Natural killer cell treated with Interleukin-12 subunit alpha and Interleukin-12 subunit beta and Interleukin-15 and Interleukin-18, amount 100 ng/mL, for 72 hours (primary cell): ENCODE results near the gene SREBF2. TPM values are rescaled to one million over a fixed set of nuclear protein-coding genes. Genes with fewer than 3 reads are reported as not detected.

ENCODE experiments used
- ATAC-seq, 2 donors: fragments of 150-1000 bp; cut with Tn5 transposase in 1 of 2; sonication (Bioruptor Pico), chemical (Tn5 transposase) in 1 of 2; 2 replicates each; pipeline ENCODE4 v1.10.0; 2021
- DNase-seq: peaks from one replicate; pipeline ENCODE4 v3.0.0; 2022; ENCODE audit warnings: low spot score
- H3K27ac Mint-ChIP-seq, 2 donors: 1 replicate in 1 of 2; 2 replicates in 1 of 2; pipeline ENCODE4 v1.8.0; 2022; ENCODE audit warnings: mixed read lengths in 2 of 2, mild to moderate bottlenecking in 1 of 2, moderate library complexity in 1 of 2
- H3K27me3 Mint-ChIP-seq, 2 donors: 1 replicate in 1 of 2; 2 replicates in 1 of 2; pipeline ENCODE4 v1.8.0; 2022; ENCODE audit warnings: mixed read lengths in 2 of 2
- H3K36me3 Mint-ChIP-seq: one replicate; pipeline ENCODE4 v1.8.0; 2022; ENCODE audit warnings: mixed read lengths
- H3K4me1 Mint-ChIP-seq, 2 donors: 1 replicate in 1 of 2; 2 replicates in 1 of 2; pipeline ENCODE4 v1.8.0; 2022; ENCODE audit warnings: low read depth in 2 of 2, mixed read lengths in 2 of 2, mild to moderate bottlenecking in 1 of 2
- H3K4me3 Mint-ChIP-seq: one replicate; pipeline ENCODE4 v1.8.0; 2022; ENCODE audit warnings: mixed read lengths
- H3K9me3 Mint-ChIP-seq: 2 replicates; pipeline ENCODE4 v1.8.0; 2022; ENCODE audit warnings: mixed read lengths
- total RNA-seq, 2 donors: library from RNA; stranded (reverse); gene quantifications; one replicate each; pipeline ENCODE4 v1.2.3, GENCODE V29; 2022

Gene SREBF2
- total RNA-seq, 2 donors from 2014 or later = 205 to 211 TPM

GRCh38 chr22:41841085-41841712 is 8.3 kb downstream of the SREBF2 start:
- no peak for DNase-seq
- Mint-ChIP-seq H3K36me3 (peaks cover 34% of the 10 kb centered on the region), H3K27me3 (no peaks in the 10 kb centered on the region), H3K9me3 (no peaks in the 10 kb centered on the region), H3K27ac (peak overlapping the region; percentile 38 to 46), H3K4me1 (peaks cover 59 to 67% of the 10 kb centered on the region in 2 donors), H3K4me3 (no peak overlapping the region)
- no peak for ATAC-seq

GRCh38 chr22:41842996-41843970 is 10.4 kb downstream of the SREBF2 start:
- peaks cover 61 to 65% of the 10 kb centered on the region in 2 donors for H3K4me1 Mint-ChIP-seq
- H3K27ac Mint-ChIP-seq = peak overlapping the region in 1 of 2 donors; percentile 31
- no peaks in the 10 kb centered on the region for H3K9me3 Mint-ChIP-seq
- DNase-seq = no peak
- peak; percentile 72 to 85 for ATAC-seq
- H3K36me3 Mint-ChIP-seq = peaks cover 19% of the 10 kb centered on the region
- H3K4me3 Mint-ChIP-seq = no peak overlapping the region
- H3K27me3 Mint-ChIP-seq = no peaks in the 10 kb centered on the region

DNA sequence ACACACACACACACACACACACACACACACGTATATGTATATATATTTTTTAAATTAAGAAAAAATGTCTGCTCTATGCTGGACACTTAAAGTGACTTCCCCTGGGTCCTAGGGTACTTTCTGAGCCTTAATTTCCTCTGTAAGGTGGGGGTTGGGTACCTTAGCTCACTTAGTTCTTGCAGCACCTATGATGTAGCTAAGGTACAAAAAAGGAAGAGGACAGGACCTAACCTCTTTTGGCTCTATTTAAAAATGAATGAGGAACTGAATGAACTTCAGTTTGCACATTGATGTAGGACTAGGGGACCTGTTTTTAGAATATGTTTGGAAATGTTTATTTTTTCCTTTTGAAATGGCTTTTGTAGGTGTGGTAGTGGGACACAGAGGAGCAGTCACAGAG is 11.1 kb downstream of the SREBF2 start:
- Mint-ChIP-seq H3K4me1 (peaks cover 60 to 67% of the 10 kb centered on the region in 2 donors), H3K27ac (peak overlapping the region in 1 of 2 donors; percentile 29), H3K27me3 (no peaks in the 10 kb centered on the region)

DNA sequence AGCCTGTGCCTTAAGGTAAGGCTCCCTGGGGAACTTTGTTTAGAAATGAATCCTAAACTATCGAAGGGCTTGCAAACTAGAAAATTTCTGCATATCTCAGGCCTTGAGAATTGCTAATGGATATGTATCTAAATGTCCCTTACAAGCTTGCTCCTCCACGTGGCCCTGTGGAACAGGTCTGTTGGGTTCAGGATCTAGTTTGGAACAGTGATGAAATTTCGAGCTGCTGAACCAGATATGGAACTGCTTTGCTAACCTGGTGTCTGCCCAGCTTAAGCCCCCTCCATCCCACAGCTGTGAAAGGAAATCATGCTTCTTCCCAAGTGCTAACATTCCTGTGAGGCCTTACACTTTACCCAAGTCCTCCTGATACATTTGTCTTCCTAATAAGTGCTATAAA is 11.6 kb downstream of the SREBF2 start:
- Mint-ChIP-seq H3K4me3 (no peak overlapping the region), H3K27ac (peak overlapping the region in 1 of 2 donors; percentile 29), H3K4me1 (peaks cover 57 to 62% of the 10 kb centered on the region in 2 donors), H3K27me3 (no peaks in the 10 kb centered on the region), H3K9me3 (no peaks in the 10 kb centered on the region), H3K36me3 (peaks cover 11% of the 10 kb centered on the region)
- DNase-seq = no peak
- no peak for ATAC-seq

More for the DNA sequence above, 11.1 kb downstream of the SREBF2 start:
- Mint-ChIP-seq H3K36me3 (peaks cover 15% of the 10 kb centered on the region), H3K9me3 (no peaks in the 10 kb centered on the region), H3K4me3 (no peak overlapping the region)
- DNase-seq (no peak), ATAC-seq (no peak)

GRCh38 chr22:41845380-41846267 is 12.7 kb downstream of the SREBF2 start:
- Mint-ChIP-seq H3K27ac (peak overlapping the region; percentile 3 to 76), H3K36me3 (peaks cover 5% of the 10 kb centered on the region), H3K27me3 (no peaks in the 10 kb centered on the region), H3K4me1 (peaks cover 51 to 55% of the 10 kb centered on the region in 2 donors), H3K9me3 (no peaks in the 10 kb centered on the region), H3K4me3 (no peak overlapping the region)
- ATAC-seq = no peak
- DNase-seq = no peak

DNA sequence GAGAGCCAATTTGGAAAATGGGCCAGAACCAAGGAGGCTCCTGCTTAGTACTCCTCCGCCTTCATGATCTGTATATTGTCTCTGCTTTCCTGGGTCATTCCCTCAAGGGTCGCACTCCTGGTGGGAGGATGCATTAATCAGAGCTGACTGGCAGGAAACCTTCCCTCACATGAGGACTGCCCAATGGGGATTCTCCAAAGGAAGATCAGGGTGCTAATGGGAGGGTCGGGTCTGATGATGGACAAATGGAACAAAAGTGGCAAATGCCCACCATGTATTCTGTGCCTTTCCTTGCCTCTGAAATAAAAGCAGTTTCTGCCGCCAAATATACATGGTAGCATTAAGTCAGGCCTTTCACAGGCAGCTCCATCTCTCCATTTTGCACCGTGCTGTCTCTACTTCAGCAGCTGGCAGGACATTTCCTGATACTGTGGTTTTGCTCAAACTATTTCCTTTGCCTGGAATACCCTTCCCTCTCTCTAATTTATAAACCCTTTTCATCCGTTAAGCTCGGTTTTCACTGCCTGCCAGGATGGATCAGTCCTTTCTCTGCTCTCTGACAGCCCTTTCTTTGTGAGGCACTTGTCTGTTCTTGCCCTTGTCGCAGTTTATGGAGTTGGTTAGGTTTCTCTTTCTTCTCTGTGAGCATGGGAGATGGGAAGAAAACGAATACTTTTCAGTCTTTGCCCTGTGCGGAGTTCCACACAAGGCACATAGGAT is 13.5 kb downstream of the SREBF2 start:
- no peaks in the 10 kb centered on the region for H3K9me3 Mint-ChIP-seq
- H3K4me1 Mint-ChIP-seq = peaks cover 47 to 51% of the 10 kb centered on the region in 2 donors
- DNase-seq (no peak), ATAC-seq (no peak)
- H3K4me3 Mint-ChIP-seq = peak overlapping the region; percentile 9
- H3K36me3 Mint-ChIP-seq = peaks cover 4% of the 10 kb centered on the region
- peak overlapping the region; percentile 3 to 76 for H3K27ac Mint-ChIP-seq
- no peaks in the 10 kb centered on the region for H3K27me3 Mint-ChIP-seq

DNA sequence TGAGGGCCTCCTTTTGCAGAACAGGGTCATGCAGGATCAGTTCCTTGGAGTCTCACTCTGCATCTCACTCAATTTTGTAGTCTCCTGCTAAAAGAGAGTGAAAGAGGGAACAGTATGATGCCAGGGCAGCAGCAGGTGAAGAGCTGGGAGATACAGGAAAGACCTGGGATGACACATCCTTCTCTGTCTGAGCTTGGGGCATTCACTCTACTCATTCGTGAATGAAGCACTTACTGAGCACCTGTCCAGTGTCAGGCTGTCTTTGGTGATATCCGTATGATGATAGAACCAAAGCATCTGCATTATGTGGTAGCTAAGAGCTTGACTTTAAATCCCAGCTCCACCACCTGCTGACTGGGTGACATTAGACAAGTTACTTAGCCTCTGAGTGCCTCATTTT is 14.4 kb downstream of the SREBF2 start:
- no peak for ATAC-seq
- Mint-ChIP-seq H3K9me3 (no peaks in the 10 kb centered on the region), H3K4me1 (peaks cover 47 to 49% of the 10 kb centered on the region in 2 donors)

GRCh38 chr22:41848468-41848867 is 15.6 kb downstream of the SREBF2 start:
- Mint-ChIP-seq H3K4me1 (peaks cover 43 to 46% of the 10 kb centered on the region in 2 donors), H3K27ac (peak overlapping the region; percentile 37 to 85), H3K9me3 (no peaks in the 10 kb centered on the region), H3K27me3 (no peaks in the 10 kb centered on the region), H3K36me3 (no peaks in the 10 kb centered on the region), H3K4me3 (peak overlapping the region; percentile 62)
- ATAC-seq = peak; percentile 79 to 90
- DNase-seq = peak; percentile 67

More for the DNA sequence above, 14.4 kb downstream of the SREBF2 start:
- DNase-seq = no peak
- H3K4me3 Mint-ChIP-seq = peak overlapping the region; percentile 9
- peak overlapping the region; percentile 3 to 76 for H3K27ac Mint-ChIP-seq
- peaks cover 3% of the 10 kb centered on the region for H3K36me3 Mint-ChIP-seq
- H3K27me3 Mint-ChIP-seq = no peaks in the 10 kb centered on the region

GRCh38 chr22:41856469-41856868 is 23.6 kb downstream of the SREBF2 start:
- H3K9me3 Mint-ChIP-seq = no peaks in the 10 kb centered on the region
- DNase-seq = no peak
- peaks cover 41 to 54% of the 10 kb centered on the region in 2 donors for H3K4me1 Mint-ChIP-seq
- H3K27me3 Mint-ChIP-seq = no peaks in the 10 kb centered on the region
- H3K36me3 Mint-ChIP-seq = no peaks in the 10 kb centered on the region
- H3K4me3 Mint-ChIP-seq = peak overlapping the region; percentile 64
- no peak for ATAC-seq
- H3K27ac Mint-ChIP-seq = peak overlapping the region; percentile 88 to 95

DNA sequence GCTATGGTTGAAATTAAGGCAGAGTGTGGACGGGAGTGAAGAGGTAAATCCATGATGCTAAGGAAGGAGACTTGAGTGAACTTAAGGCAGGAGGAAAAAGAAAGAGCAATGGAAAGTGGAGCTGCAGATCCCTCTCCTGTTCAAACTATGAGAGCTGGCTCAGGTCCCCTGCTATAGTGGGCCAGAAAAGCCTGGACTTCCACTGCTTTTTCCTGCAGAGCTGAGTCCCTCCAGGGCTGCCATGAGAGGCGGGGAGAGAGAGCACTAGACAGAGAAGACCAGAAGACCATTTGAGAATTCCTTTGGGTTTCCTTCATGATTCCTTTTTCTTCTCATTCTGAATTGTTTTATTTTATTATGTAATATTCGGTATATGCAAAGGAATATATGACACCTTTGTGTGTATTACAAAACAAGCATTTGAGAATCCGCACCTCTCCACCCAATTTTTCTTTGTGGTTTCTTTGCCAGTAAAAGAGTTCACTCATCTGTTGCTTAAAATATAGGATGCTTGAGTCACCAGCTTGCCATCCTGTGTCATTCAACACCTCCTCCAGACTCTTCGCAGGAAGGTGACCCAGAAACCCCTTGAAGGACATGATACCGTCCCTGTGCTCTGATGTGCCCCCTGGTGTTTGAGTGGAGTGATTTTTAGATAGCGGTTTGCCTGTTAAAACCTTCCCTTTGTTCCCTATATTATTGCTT is 24.4 kb downstream of the SREBF2 start:
- Mint-ChIP-seq H3K27me3 (no peaks in the 10 kb centered on the region), H3K36me3 (no peaks in the 10 kb centered on the region), H3K9me3 (no peaks in the 10 kb centered on the region), H3K4me1 (peaks cover 40 to 57% of the 10 kb centered on the region in 2 donors), H3K4me3 (peak overlapping the region; percentile 64), H3K27ac (peak overlapping the region; percentile 88 to 95)
- DNase-seq (peak; percentile 93), ATAC-seq (peak; percentile 94 to 95)

GRCh38 chr22:41857860-41858199 is 24.9 kb downstream of the SREBF2 start:
- H3K27ac Mint-ChIP-seq = peak overlapping the region; percentile 88 to 95
- H3K9me3 Mint-ChIP-seq = no peaks in the 10 kb centered on the region
- peak overlapping the region; percentile 64 for H3K4me3 Mint-ChIP-seq
- DNase-seq (no peak), ATAC-seq (no peak)
- H3K36me3 Mint-ChIP-seq = no peaks in the 10 kb centered on the region
- peaks cover 43 to 62% of the 10 kb centered on the region in 2 donors for H3K4me1 Mint-ChIP-seq
- H3K27me3 Mint-ChIP-seq = no peaks in the 10 kb centered on the region

GRCh38 chr22:41862160-41862529 is 29.2 kb downstream of the SREBF2 start:
- H3K27me3 Mint-ChIP-seq = no peaks in the 10 kb centered on the region
- no peaks in the 10 kb centered on the region for H3K9me3 Mint-ChIP-seq
- H3K36me3 Mint-ChIP-seq = no peaks in the 10 kb centered on the region
- peak overlapping the region; percentile 63 for H3K4me3 Mint-ChIP-seq
- H3K4me1 Mint-ChIP-seq = peaks cover 47 to 51% of the 10 kb centered on the region in 2 donors
- ATAC-seq (peak in 1 of 2 donors; percentile 4), DNase-seq (no peak)
- H3K27ac Mint-ChIP-seq = peak overlapping the region; percentile 82 to 91
